Heart right ventricle (tissue), 16 donors: ENCODE measurements around the gene SMAD2. TPM values are rescaled to one million over a fixed set of nuclear protein-coding genes. Genes with fewer than 3 reads are reported as not detected.

Experiments
- ATAC-seq, 8 donors: fragments of 200-7000 bp; cut with Tn5 transposase; one replicate each; pipeline ENCODE4 v1.9.1; 2020; ENCODE audit warnings: mild to moderate bottlenecking in 8 of 8, moderate library complexity in 8 of 8, moderate number of reproducible peaks in 1 of 8
- DNase-seq, 2 donors: peaks; one replicate each; pipeline ENCODE4 v3.0.0-alpha.2; 2020
- H3K27ac ChIP-seq, 10 donors: fragments of 200-600 bp; sonication (generic) in 2 of 10; one replicate each; pipeline versions ENCODE4 v1.5.0 to v1.8.0; 2020 to 2022; ENCODE audit warnings: mild to moderate bottlenecking in 3 of 10
- H3K27me3 ChIP-seq, 7 donors: fragments of 200-600 bp; one replicate each; pipeline ENCODE4 v1.8.0; 2021 to 2022; ENCODE audit warnings: mild to moderate bottlenecking in 2 of 7
- H3K36me3 ChIP-seq, 9 donors: fragments of 200-600 bp; sonication (generic) in 1 of 9; one replicate each; pipeline versions ENCODE4 v1.5.0 to v1.8.0; 2020 to 2022; ENCODE audit warnings: mild to moderate bottlenecking in 2 of 9
- H3K4me1 ChIP-seq, 9 donors: fragments of 200-600 bp; sonication (generic) in 1 of 9; one replicate each; pipeline versions ENCODE4 v1.5.0 to v1.8.0; 2020 to 2022; ENCODE audit warnings: mild to moderate bottlenecking in 4 of 9
- H3K4me3 ChIP-seq, 10 donors: fragments of 200-600 bp; sonication (generic) in 2 of 10; one replicate each; pipeline versions ENCODE4 v1.5.0 to v1.8.0; 2020 to 2022; ENCODE audit warnings: mild to moderate bottlenecking in 7 of 10, moderate library complexity in 2 of 10
- H3K9me3 ChIP-seq, 11 donors: fragments of 200-600 bp in 10 of 11; sonication (generic) in 2 of 11; one replicate each; pipeline versions ENCODE4 v1.5.0 to v1.8.0; 2013 to 2022; ENCODE audit warnings: mild to moderate bottlenecking in 2 of 11, control low read depth in 1 of 11, moderate library complexity in 1 of 11
- CTCF ChIP-seq, 9 donors: fragments of 200-600 bp; sonication (generic) in 2 of 9; IDR thresholded peaks; one replicate each; pipeline versions ENCODE4 v1.5.0 to v1.8.0; 2021 to 2022; ENCODE audit warnings: antibody characterized with exemption in 9 of 9, mild to moderate bottlenecking in 5 of 9, moderate library complexity in 1 of 9
- WGBS, 2 donors: extraction: QIAGEN DNeasy Blood & Tissue Kit; methylation state at CpG; one replicate each; pipeline ENCODE4 v1.1.7; 2013; ENCODE audit warnings: inconsistent platforms in 1 of 2; 5-methylcytosine and 5-hydroxymethylcytosine counted together
- intact Hi-C, 10 donors: fragments of 100-400 bp; cut with DNase I; formaldehyde crosslinking; loops; one replicate each; pipeline versions ENCODE4 v1.11.1 to v1.14.2; 2022
- polyA plus RNA-seq, 2 donors: library from polyadenylated mRNA; stranded (reverse); fragments of 200-250 nt; gene quantifications; one replicate each; pipeline ENCODE4 v1.2.3, GENCODE V29; 2013
- total RNA-seq, 10 donors: library from RNA; stranded (reverse); fragmentation: NEBNext Ultra II Directional in 3 of 10; extraction: Animal tissue kit (Norgen Biotek cat#: 25700) in 3 of 10; gene quantifications; one replicate each; pipeline versions ENCODE4 v1.2.1 to v1.2.4, GENCODE V29; 2021 to 2023
- donor health status: Arrhythmogenic right ventricular cardiomyopathy.
- donor health status: ischemic (EF 13 %, LVEDD 7.1; RV severe dilation, severe dysfunction).
- donor health status: healthy with polysubstance abuse.
- donor health status: DM: no; HTN: yes; CAD: no.
- donor health status: DM: no; HTN: no; CAD: no.
- donor health status: ischemic (EF 25% LVEDD 6.9; RV normal size, moderate dysfunction).
- donor health status: ischemic (EF 25% LVEDD 5.7; RV mildly dilated, moderate dysfunction).
- donor health status: healthy.
- donor health status: DM: yes; HTN: yes; CAD: no.
- donor health status: Ischemic cardiomyopathy.
- donor health status: ischemic (EF 35%, LVEDD 5.7; RV mildly dilated, moderate dysfunction).
- donor health status: nonischemic (EF 11% LVEDD 7.7; RV severe dilation, severe dysfunction).
- donor health status: DM: yes; HTN: yes; CAD: no.
- donor health status: PGD.
- donor health status: ischemic (EF 29% LVEDD 5.4; RV normal size, mild dysfunction).
- donor health status: nonischemic (EF 23%, LVEDD 6.1; RV moderate dilation, normal function).

Gene SMAD2
- total and polyA plus RNA-seq, 12 donors, result 11.6 to 118 (median 92.9) TPM

DNA sequence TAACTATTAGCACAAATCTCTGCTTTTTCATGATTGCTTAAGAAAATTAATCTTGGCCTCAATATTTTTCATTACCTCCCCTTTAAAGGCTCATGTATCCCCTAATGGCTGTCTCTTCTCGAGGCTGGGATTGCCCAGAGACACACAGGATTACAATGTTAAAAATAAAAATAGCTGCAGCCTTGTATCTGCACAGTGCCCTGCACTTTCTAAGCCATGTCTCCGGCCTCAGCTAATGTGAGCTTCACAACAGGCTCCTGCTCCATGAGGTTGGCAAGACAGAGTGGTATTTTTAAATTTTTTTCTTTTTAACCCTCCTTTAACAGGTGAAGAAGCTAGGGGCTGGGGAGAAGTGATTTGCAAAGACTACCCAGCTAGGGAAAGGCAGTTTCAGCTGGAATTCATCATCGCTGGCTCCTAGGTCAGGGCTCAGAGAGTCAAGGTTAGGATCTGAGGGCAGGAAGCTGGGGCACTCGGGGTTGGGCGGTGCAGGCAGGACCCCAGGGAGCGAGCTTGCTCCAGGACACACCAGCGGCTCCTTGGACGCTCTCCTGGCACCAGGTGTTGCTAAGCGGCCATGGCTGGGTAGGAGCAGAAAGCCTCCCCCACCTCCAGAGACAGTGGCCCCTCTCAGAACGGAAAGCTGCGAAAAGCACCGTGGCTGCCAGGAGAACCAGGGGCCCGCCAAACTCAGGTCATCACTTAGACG lies 135.6 kb downstream of the SMAD2 start:
- no peak overlapping the region for H3K27ac ChIP-seq
- H3K27me3 ChIP-seq, result no peaks in the 10 kb centered on the region
- no peaks in the 10 kb centered on the region for H3K36me3 ChIP-seq
- no peaks in the 10 kb centered on the region for H3K9me3 ChIP-seq
- peaks cover 5 to 18% (median 11%) of the 10 kb centered on the region in 9 donors for H3K4me1 ChIP-seq
- peak overlapping the region in 1 of 10 donors; percentile 15 for H3K4me3 ChIP-seq
- 33% methylated on average over 14 of the region's 14 CpGs for WGBS, 2 donors
- ATAC-seq (peak in 5 of 8 donors; percentile 17 to 72 (median 37)), DNase-seq (no peak)
- no peak for TF ChIP-seq CTCF (IDR thresholded peaks at IDR 0.05)
- intact Hi-C loops, result no loop called here

- no peak for ATAC-seq
These were observed 136.8 kb downstream of the SMAD2 start for GRCh38 chr18:47793609-47794008.

GRCh38 chr18:47791461-47791985 lies 138.9 kb downstream of the SMAD2 start:
- peaks cover 0 to 9% (median 0%) of the 10 kb centered on the region in 11 donors for H3K9me3 ChIP-seq
- no peak for ATAC-seq
- 35 to 47% methylated on average over 4 of the region's 4 CpGs for WGBS, 2 donors
- H3K4me3 ChIP-seq, result no peak overlapping the region
- intact Hi-C loops, result no loop called here
- no peak for DNase-seq
- H3K27ac ChIP-seq, result no peak overlapping the region
- no peak for TF ChIP-seq CTCF (IDR thresholded peaks at IDR 0.05)
- H3K4me1 ChIP-seq, result peaks cover 5 to 18% (median 11%) of the 10 kb centered on the region in 9 donors
- H3K27me3 ChIP-seq, result no peaks in the 10 kb centered on the region
- no peaks in the 10 kb centered on the region for H3K36me3 ChIP-seq

More at GRCh38 chr18:47793609-47794008, 136.8 kb downstream of the SMAD2 start:
- H3K4me1 ChIP-seq, result peaks cover 5 to 18% (median 11%) of the 10 kb centered on the region in 9 donors
- DNase-seq, result no peak
- 91 to 93% methylated on average over 7 of the region's 7 CpGs for WGBS, 2 donors
- no peak overlapping the region for H3K27ac ChIP-seq
- no peaks in the 10 kb centered on the region for H3K36me3 ChIP-seq
- no peak overlapping the region for H3K4me3 ChIP-seq
- intact Hi-C loops, result no loop called here
- no peaks in the 10 kb centered on the region for H3K27me3 ChIP-seq
- no peak for TF ChIP-seq CTCF (IDR thresholded peaks at IDR 0.05)
- no peaks in the 10 kb centered on the region for H3K9me3 ChIP-seq

- H3K4me1 ChIP-seq, result peaks cover 0 to 9% (median 6%) of the 10 kb centered on the region in 9 donors
- peaks cover 0 to 23% (median 5%) of the 10 kb centered on the region in 11 donors for H3K9me3 ChIP-seq
- H3K4me3 ChIP-seq, result no peak overlapping the region
- H3K27ac ChIP-seq, result no peak overlapping the region
- DNase-seq, result no peak
- intact Hi-C loops, result no loop called here
- no peak for TF ChIP-seq CTCF (IDR thresholded peaks at IDR 0.05)
- H3K36me3 ChIP-seq, result no peaks in the 10 kb centered on the region
- ATAC-seq, result no peak
- WGBS, 2 donors, result 84% methylated on average over 2 of the region's 2 CpGs
- no peaks in the 10 kb centered on the region for H3K27me3 ChIP-seq
These were observed 140.4 kb downstream of the SMAD2 start for GRCh38 chr18:47790036-47790435.
